Hepatic stellate cell (primary cell): Measurements from ENCODE around the gene OR2AG2.
"Not testable (repeated sequence)": the region's sequence is repeated elsewhere in the genome, so short reads cannot be mapped to it uniquely, and the experiment has no call there.

ENCODE experiments used
- DNase-seq: peaks from one replicate; pipeline ENCODE4 v3.0.0; 2011; ENCODE audit warnings: low spot score

OR2AG2 gene

DNA sequence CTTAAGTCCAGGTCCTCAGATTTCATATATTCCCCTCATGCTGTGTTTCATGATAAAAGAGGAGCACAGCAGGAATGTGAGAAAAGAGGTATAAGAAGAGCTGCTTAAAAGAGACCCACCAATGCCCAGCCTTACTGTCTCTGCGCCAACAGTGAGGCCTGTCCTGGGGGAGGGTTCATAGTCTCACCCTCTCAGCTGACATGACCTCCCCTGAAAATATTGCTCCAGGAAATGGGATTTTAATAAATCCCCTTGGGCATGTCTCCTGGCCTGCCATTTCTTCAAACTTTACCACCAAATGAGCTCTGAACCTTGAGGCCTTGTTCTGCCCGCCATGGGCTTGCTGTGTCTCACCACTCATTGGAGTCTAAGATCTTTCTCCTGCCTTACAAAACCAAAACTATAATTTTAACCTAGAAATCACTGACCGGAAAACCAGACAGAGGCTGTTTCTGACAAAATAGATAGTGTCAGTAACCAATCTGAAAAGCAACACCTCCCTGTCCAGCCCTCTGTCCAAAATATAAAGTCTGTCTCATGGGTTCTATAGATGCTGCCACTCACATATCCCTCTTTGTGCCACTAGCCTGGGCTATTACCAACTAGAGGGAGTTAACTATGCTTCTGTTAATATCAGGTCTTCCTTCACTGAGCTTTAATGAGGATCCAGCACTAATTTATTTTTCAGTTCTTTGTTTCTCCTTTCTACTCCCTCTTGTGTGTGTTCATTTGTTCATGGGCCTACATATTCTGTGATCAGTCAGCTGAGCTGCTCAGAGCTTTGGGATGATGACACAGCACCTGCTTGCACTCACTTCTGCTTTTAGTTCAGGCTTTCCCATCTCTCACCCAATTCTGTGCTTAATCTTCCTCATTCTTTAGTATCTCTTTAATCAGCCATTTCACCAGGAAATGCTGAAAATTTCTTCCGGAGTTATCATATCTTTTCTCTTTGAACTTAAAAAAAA lies at the start of gene OR2AG2:
OR2AG2 (minus strand) TSS at position 51 of the 968 bp plus-strand sequence. CDS start 3,019 bp downstream, outside the sequence.
- DNase-seq = no peak

DNA sequence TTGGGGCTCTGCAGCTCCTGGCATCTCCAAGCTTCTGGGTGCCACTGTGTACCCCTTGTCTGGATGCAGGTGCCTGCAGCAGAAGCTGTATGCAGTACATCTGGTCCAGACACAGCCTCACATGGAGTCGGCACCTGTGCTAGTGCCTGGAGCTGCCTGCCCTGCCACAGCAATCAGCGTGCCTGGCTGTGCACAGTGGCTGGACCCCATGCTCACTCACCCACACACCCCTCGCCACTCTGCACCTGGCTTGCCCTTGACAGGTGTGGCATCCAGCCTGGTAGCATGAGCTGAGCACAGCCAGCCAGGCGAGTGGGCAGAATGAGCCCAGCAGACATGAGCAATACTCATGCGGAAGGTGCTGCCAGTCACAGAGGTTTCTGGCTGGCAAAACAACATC lies 47.2 kb upstream of the OR2AG2 start:
- no peak for DNase-seq

- DNase-seq = no peak
These were observed 45.9 kb upstream of the OR2AG2 start for GRCh38 chr11:6817694-6818093.

DNA sequence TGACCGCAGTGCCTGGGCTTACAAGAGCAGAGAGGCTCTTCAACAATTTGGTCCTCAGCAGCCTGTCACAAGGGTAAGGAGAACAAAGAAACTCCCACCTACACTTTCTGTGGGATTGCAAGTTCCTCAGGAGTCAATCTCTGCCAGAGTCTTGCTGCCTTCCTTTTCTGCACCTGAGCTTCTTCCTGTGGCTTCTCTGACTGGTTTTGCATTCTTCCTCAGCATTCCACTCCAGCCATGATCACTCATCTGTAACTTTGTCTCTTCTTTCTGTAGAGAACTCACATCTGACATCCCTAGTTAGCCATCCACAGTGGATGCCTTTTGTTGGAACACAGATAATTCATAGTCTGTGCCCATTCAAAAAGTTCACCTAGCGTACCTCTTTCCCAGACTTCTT lies 41.9 kb upstream of the OR2AG2 start:
- DNase-seq = no peak

DNA sequence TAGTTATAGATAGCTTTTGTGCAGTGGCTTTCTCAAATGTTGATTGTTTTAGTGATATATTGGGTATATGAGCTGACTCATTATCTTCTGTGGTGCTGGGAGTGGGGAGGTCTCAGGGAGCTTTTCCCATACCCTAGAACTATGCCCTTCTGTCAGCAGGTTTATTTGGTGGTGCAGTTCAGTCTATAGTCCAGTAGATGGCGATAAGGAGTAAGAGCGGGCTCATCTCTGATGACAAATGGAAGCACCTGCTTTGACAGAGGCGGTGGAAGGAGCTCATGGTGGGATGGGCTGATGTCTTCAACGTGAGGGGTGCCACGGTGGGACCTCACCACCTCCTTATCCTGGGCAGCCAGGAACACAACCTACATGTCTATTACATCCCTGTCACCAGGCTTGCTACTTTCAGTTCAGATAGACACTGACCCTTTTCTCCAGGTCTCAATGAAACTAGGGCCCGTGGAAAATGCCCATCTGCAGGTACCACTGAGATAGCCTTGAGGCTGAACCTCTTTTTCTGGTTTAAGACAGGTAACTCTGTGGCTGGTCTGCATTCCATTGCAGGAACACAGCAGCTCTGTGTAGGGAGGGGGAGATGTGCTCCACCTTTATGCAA lies 40.7 kb upstream of the OR2AG2 start:
- peak; percentile 36 for DNase-seq

- not testable (repeated sequence) for DNase-seq
These were observed 29.3 kb upstream of the OR2AG2 start for GRCh38 chr11:6801075-6801474.

DNA sequence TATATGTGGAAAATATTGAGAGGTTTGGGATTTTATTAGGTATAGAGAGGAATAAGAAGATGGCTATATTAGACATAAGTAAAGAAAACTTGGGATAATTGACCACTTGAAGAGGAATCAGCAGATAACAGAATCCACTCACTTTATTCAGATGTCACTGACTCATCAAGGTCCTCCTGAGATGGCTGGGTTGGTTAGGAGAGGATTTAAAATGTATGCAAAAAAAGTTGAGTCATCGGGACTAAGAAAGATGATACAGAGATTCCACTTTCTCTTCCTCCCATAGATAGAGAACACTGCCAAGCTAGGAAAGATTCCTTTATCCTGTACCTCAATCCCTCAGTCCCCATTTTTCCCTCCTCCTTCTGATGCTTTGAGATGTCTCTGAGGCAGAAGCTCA lies 27.6 kb upstream of the OR2AG2 start, which contains the start of gene OR6A2:
OR6A2 (minus strand) TSS at position 288 of the 400 bp plus-strand sequence. CDS start 3,981 bp downstream, outside the sequence.
- DNase-seq = no peak

- DNase-seq = no peak
These were observed 22.9 kb upstream of the OR2AG2 start for GRCh38 chr11:6794639-6795038.

DNA sequence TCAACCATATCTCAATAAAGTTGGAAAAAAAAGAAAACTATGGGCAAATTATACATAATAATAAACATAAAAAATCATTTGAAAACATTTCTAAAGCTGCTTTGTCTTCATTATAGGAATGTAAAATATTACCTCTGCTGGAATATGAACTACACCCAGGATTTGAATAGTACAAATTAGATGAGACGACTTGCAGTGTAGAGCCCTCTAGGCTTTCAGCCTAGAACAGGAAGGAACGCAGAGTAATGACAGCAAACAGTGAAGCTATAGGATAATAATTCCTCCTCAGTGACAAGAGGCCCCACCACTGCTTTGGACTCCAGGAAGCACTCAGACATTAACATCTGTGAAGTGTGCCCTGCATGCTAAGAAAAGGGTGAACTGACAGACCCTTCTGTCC lies 18.8 kb upstream of the OR2AG2 start:
- no peak for DNase-seq

DNA sequence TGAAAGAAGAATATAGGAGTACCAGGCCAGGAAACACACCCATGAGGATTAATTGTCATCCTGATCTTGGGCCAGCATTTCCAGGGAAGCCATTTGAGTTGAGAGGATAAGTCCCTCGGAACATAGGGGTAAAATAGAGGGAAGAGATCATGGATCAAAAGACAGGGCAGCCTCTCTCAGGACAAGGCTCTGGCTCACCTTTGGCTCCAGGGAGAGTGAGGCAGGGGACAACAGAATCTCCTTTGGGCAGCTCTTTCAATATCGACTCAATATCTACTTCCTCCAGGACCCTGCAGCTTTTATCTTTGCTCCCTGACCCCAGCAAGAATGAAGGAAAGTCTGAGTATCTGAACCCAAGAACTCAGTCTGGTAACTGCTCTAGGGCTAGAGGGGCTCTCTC lies 10.9 kb upstream of the OR2AG2 start, which contains the start of gene OR2AG1:
OR2AG1 (plus strand) TSS at position 301 of the 400 bp plus-strand sequence. CDS start 2,018 bp downstream, outside the sequence.
- DNase-seq = no peak

DNA sequence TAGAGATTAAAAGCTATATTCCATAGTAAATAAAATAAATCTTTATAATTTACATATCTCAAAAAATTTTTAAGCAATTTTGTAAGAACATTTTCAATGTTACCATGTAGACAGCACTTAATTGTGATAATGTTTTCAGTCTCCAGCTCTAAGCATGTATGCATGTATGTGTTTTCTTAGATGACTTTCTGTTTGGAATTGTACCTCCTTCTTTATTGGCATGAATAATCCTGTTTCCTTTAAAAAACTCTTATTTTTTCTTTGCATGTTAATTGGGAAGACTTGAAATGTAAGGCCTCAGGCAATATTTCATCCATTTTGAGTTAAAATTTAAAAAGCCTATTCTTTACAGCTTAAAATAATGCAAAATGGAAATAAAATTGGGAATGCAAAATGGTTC lies 9.1 kb upstream of the OR2AG2 start:
- DNase-seq = no peak

DNA sequence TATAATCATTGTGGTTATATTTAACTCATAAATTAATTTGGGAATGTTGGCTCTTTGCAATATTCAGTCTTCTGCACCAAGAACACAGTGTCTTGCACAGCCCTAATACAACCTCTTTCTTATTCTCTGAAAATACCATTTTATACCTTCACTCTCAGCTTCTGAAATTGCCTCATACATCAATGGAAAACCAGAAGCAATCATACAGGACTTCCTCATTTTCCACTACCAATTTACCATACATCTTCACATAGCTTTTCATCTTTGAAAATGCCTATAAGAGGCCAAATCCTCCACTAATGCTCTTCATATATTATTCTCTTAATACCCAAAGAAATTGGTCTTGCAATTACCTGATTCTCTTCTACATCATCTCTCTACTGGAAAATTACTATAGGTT lies 6.7 kb upstream of the OR2AG2 start:
- no peak for DNase-seq

DNA sequence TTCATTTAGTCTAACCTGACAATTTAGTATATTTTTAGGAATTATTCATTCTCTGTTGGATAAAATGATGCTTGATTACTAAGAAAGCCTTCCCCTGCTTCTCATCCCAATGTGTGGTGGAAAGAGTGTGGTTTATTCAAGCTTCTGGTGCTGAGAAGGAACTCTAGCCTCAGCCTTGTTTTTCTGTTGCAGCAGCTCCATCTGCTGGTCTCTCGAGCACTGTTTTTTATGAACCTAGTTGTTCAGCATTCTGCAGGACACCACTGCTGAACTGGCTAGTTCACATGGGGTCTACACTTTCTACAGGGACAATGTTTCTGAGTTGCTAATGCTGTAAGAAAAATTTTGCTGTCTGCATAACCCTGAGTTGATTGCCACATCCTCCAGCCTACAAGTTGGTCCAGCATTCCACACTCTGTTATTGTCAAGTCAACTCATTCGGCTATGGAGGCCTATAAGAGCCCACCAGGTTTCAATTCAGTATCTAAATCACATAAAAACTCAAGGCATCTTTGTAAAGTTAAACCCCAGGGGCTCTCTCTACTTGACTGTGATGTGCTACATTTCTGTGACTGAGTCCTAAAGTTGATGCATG lies 14.3 kb downstream of the OR2AG2 start:
- peak; percentile 20 for DNase-seq

GRCh38 chr11:6755953-6756347 lies 15.8 kb downstream of the OR2AG2 start:
- no peak for DNase-seq

DNA sequence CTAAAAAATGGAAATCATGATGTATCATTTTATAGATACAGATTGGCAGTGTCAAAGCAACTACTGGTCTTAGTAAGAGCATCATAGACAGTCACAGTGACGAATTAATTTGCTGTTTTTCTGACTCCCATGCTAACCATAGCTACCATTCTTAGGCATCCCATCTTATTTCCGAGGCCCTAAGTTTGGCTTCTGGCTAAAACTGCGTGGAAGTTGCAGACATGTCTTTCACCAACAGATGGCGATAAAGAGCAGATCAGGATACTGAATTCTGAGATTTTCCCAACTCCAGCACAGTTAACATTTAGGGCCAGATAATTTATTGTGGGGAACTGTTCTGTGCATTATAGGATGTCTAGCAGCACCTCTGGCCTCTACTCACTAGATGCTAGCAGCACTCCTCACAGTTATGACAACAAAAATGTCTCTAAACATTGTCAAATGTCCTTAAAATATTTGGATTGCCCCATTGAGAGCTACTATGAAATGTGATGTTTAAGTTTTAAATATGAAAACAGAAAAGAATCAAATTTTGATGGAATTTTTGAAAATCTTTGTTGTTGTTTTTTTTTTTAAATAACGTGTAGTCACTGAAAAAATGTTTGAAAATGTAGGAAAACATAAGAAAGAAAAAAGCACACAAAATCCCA lies 16.3 kb downstream of the OR2AG2 start:
- peak; percentile 19 for DNase-seq

GRCh38 chr11:6747097-6747668 lies 24.6 kb downstream of the OR2AG2 start:
- DNase-seq = no peak

GRCh38 chr11:6746626-6747025 lies 25.1 kb downstream of the OR2AG2 start:
- no peak for DNase-seq

- DNase-seq = no peak
These were observed 25.6 kb downstream of the OR2AG2 start for GRCh38 chr11:6746086-6746618.

- DNase-seq = no peak
These were observed 26.2 kb downstream of the OR2AG2 start for GRCh38 chr11:6745465-6746015.

GRCh38 chr11:6745018-6745417 lies 26.8 kb downstream of the OR2AG2 start:
- no peak for DNase-seq

DNA sequence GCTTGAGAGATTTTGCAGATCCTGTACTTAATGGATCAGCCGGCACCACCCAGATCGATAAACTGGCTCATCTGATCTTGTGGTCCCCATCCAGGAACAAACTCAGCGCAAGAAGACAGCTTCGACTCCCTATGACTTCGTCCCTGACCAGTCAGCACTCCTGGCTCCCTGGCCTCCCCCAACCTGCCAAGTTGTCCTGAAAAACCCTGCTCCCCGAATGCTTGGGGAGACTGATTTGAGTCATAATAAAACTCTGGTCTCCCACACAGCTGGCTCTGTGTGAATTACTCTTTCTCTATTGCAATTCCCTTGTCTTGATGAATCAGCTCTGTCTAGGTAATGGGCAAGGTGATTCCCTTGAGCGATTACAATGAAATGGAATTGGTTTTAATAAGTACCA lies 29.5 kb downstream of the OR2AG2 start:
- no peak for DNase-seq
